Activated CD8-positive, alpha-beta memory T cell treated with anti-CD3 and anti-CD28 coated beads, Interleukin-2, amount 10 ng/mL, durations not matched to agents 7 days and 5 days (primary cell): ENCODE results near the gene MUC2. TPM values are rescaled to one million over a fixed set of nuclear protein-coding genes. Genes with fewer than 3 reads are reported as not detected.

ENCODE experiments used
- ATAC-seq: fragments of 150-1000 bp; cut with Tn5 transposase; one replicate; pipeline ENCODE4 v1.10.0; 2021; ENCODE audit warnings: moderate library complexity
- CTCF ChIA-PET: fragments of 350-600 bp; sonication (Branson Sonifier 250); formaldehyde crosslinking; loops from one replicate; lab custom pipeline; 2021; ENCODE audit warnings: antibody characterized with exemption; lab: Charles Lee
- DNase-seq: peaks from one replicate; pipeline ENCODE4 v3.0.0-alpha.2; 2020
- H3K27ac Mint-ChIP-seq: one replicate; pipeline ENCODE4 v1.8.0; 2021; ENCODE audit warnings: mild to moderate bottlenecking, mixed read lengths
- H3K27me3 Mint-ChIP-seq: one replicate; pipeline ENCODE4 v1.8.0; 2021; ENCODE audit warnings: mixed read lengths
- H3K36me3 Mint-ChIP-seq: one replicate; pipeline ENCODE4 v1.8.0; 2021; ENCODE audit warnings: mild to moderate bottlenecking, mixed read lengths
- H3K4me1 Mint-ChIP-seq: one replicate; pipeline ENCODE4 v1.8.0; 2021; ENCODE audit warnings: mixed read lengths
- H3K4me3 Mint-ChIP-seq: one replicate; pipeline ENCODE4 v1.8.0; 2021; ENCODE audit warnings: mild to moderate bottlenecking, moderate library complexity, mixed read lengths
- H3K9me3 Mint-ChIP-seq: one replicate; pipeline ENCODE4 v1.8.0; 2022; ENCODE audit warnings: low read depth, mixed read lengths
- total RNA-seq, 2 experiments: library from RNA; stranded (reverse); gene quantifications; one replicate each; pipeline ENCODE4 v1.2.3, GENCODE V29; 2021

Gene MUC2
- total RNA-seq, 2 experiments from 2014 or later, result not detected

GRCh38 chr11:1032310-1032891, 42.3 kb upstream of the MUC2 start:
- no peak overlapping the region for H3K4me3 Mint-ChIP-seq
- H3K27me3 Mint-ChIP-seq, result no peaks in the 10 kb centered on the region
- no peaks in the 10 kb centered on the region for H3K4me1 Mint-ChIP-seq
- H3K36me3 Mint-ChIP-seq, result no peaks in the 10 kb centered on the region
- CTCF ChIA-PET, result no interaction called here
- no peak overlapping the region for H3K27ac Mint-ChIP-seq
- ATAC-seq (no peak), DNase-seq (no peak)
- H3K9me3 Mint-ChIP-seq, result peaks cover 5% of the 10 kb centered on the region

DNA sequence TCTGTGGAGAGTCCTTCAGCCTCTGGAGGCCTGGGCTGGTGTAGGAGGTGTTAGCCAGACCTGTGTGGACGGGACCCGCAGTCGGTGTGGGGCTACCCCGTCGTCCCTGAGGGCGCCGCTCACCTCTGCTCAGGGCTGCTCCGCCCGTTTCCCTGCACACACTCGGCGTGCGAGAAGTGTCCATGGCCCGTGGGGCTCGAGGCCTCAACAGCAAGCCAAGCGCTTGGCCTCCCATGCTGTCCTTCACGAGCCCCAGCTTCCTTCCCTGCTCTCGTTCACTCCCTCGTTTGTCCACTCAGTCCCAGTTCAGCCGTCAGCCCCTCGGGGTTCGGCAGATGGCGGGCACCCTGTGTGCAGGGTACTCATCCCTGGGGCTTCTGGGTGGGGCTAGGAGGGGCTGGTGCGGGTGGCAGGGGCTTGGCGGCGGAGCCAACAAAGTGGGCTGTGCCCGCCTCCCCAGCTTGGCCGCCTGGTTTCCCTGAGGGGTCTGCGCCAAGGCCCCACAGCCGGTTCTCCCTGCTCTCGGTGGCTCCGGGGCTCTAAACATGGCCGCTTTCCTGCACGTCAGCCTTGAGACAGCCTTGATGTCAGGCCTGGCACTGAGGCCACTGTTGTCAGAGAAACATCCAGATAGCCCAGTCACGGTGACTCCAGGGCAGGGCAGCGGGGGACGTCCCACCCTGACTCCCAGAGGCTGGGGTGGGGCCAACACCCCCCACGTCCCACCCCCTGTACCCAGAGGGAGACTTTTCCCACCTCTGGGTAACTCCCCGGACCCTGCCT, 41.5 kb upstream of the MUC2 start:
- Mint-ChIP-seq H3K4me3 (no peak overlapping the region), H3K27me3 (no peaks in the 10 kb centered on the region)

GRCh38 chr11:1034001-1034400, 40.7 kb upstream of the MUC2 start:
- Mint-ChIP-seq H3K27ac (no peak overlapping the region), H3K36me3 (no peaks in the 10 kb centered on the region), H3K4me3 (no peak overlapping the region), H3K27me3 (no peaks in the 10 kb centered on the region), H3K4me1 (no peaks in the 10 kb centered on the region), H3K9me3 (peaks cover 5% of the 10 kb centered on the region)
- ATAC-seq (no peak), DNase-seq (no peak)
- CTCF ChIA-PET, result no interaction called here

More for the DNA sequence above, 41.5 kb upstream of the MUC2 start:
- peaks cover 5% of the 10 kb centered on the region for H3K9me3 Mint-ChIP-seq
- H3K27ac Mint-ChIP-seq, result no peak overlapping the region
- ATAC-seq, result no peak
- no peaks in the 10 kb centered on the region for H3K36me3 Mint-ChIP-seq
- no peaks in the 10 kb centered on the region for H3K4me1 Mint-ChIP-seq
- CTCF ChIA-PET, result no interaction called here
- no peak for DNase-seq

- DNase-seq, result no peak
- Mint-ChIP-seq H3K36me3 (no peaks in the 10 kb centered on the region), H3K9me3 (peaks cover 5% of the 10 kb centered on the region), H3K27ac (no peak overlapping the region), H3K4me3 (no peak overlapping the region), H3K4me1 (no peaks in the 10 kb centered on the region), H3K27me3 (no peaks in the 10 kb centered on the region)
- CTCF ChIA-PET, result no interaction called here
- ATAC-seq, result no peak
These were observed 40.0 kb upstream of the MUC2 start for GRCh38 chr11:1034456-1035295.

GRCh38 chr11:1035577-1036283, 38.9 kb upstream of the MUC2 start:
- H3K4me1 Mint-ChIP-seq, result no peaks in the 10 kb centered on the region
- DNase-seq (no peak), ATAC-seq (no peak)
- no peak overlapping the region for H3K4me3 Mint-ChIP-seq
- H3K9me3 Mint-ChIP-seq, result peaks cover 5% of the 10 kb centered on the region
- H3K36me3 Mint-ChIP-seq, result no peaks in the 10 kb centered on the region
- CTCF ChIA-PET, result no interaction called here
- no peaks in the 10 kb centered on the region for H3K27me3 Mint-ChIP-seq
- no peak overlapping the region for H3K27ac Mint-ChIP-seq

GRCh38 chr11:1036303-1036923, 38.3 kb upstream of the MUC2 start, which contains the start of gene MUC6:
MUC6 (minus strand) TSS chr11:1036718; CDS start chr11:1036655, 63 bp downstream.
- ATAC-seq, result no peak
- Mint-ChIP-seq H3K27me3 (no peaks in the 10 kb centered on the region), H3K36me3 (no peaks in the 10 kb centered on the region), H3K4me3 (no peak within 1 kb of the TSS), H3K4me1 (no peaks in the 10 kb centered on the region), H3K9me3 (peaks cover 5% of the 10 kb centered on the region), H3K27ac (no peak within 1 kb of the TSS)
- CTCF ChIA-PET, result no interaction called here
- no peak for DNase-seq

GRCh38 chr11:1036931-1037330, 37.7 kb upstream of the MUC2 start:
- Mint-ChIP-seq H3K27ac (no peak overlapping the region), H3K9me3 (peaks cover 5% of the 10 kb centered on the region), H3K27me3 (no peaks in the 10 kb centered on the region), H3K4me1 (no peaks in the 10 kb centered on the region), H3K4me3 (no peak overlapping the region), H3K36me3 (no peaks in the 10 kb centered on the region)
- ATAC-seq (no peak), DNase-seq (no peak)
- CTCF ChIA-PET, result no interaction called here

DNA sequence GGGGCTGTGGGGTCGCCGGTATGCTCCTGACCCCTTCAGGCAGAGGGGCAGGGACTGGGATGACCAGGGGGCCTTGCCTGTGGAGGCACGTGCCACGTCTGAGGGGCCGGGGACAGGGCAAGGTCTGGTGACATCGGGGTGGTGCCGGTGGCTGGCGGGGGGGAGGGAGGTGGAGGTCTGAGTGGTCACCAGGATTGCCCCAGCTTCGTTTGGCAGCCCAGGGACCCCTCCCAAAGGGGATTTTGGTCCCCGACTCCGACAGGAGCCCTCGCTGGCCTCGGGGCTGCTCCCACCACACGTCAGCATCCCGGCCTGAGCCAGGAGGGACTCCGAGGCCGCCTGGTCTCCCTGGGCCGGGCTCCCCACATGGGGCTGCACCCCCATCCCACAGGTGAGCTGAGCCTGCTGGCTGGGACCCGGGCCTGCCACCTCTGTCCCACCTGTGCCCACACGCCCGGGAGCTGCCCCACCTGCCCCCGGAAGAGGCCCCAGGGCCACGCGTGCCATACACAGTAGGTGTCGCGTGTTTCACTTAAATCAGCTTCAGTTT, 37.1 kb upstream of the MUC2 start:
- Mint-ChIP-seq H3K27me3 (no peaks in the 10 kb centered on the region), H3K27ac (no peak overlapping the region), H3K4me3 (no peak overlapping the region), H3K9me3 (no peaks in the 10 kb centered on the region), H3K36me3 (no peaks in the 10 kb centered on the region), H3K4me1 (no peaks in the 10 kb centered on the region)
- CTCF ChIA-PET, result no interaction called here
- ATAC-seq, result no peak
- no peak for DNase-seq

- H3K36me3 Mint-ChIP-seq, result no peaks in the 10 kb centered on the region
- H3K9me3 Mint-ChIP-seq, result no peaks in the 10 kb centered on the region
- no peaks in the 10 kb centered on the region for H3K27me3 Mint-ChIP-seq
- CTCF ChIA-PET, result no interaction called here
- no peak for ATAC-seq
- no peak for DNase-seq
- H3K4me1 Mint-ChIP-seq, result no peaks in the 10 kb centered on the region
- H3K4me3 Mint-ChIP-seq, result no peak overlapping the region
- no peak overlapping the region for H3K27ac Mint-ChIP-seq
These were observed 36.3 kb upstream of the MUC2 start for GRCh38 chr11:1038361-1038760.

DNA sequence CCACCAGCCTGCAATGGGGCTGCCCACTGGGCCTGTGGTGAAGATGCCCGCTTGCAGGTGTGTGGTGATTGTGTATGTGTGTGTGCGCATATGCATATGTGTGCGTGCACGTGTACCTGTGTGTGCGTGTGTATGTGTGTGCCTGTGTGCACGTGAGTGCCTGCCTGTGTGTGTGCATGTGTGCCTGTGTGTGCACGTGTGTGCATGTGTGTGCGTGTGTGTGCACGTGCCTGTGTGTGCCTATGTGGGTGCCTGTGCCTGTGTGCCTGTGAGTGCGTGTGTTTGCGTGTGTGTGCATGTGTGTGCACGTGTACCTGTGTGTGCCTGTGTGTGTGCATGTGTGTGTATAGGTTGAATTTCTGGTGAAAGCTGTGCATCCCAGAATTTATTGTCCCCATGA, 35.8 kb upstream of the MUC2 start:
- Mint-ChIP-seq H3K9me3 (no peaks in the 10 kb centered on the region), H3K27me3 (no peaks in the 10 kb centered on the region), H3K4me1 (no peaks in the 10 kb centered on the region), H3K4me3 (no peak overlapping the region), H3K27ac (no peak overlapping the region), H3K36me3 (no peaks in the 10 kb centered on the region)
- CTCF ChIA-PET, result no interaction called here
- ATAC-seq, result no peak
- DNase-seq, result no peak

- H3K4me3 Mint-ChIP-seq, result no peak overlapping the region
- H3K4me1 Mint-ChIP-seq, result no peaks in the 10 kb centered on the region
- CTCF ChIA-PET, result no interaction called here
These were observed 34.9 kb upstream of the MUC2 start for GRCh38 chr11:1039481-1040427.

More at GRCh38 chr11:1039481-1040427, 34.9 kb upstream of the MUC2 start:
- no peaks in the 10 kb centered on the region for H3K27me3 Mint-ChIP-seq
- DNase-seq (no peak), ATAC-seq (no peak)
- no peaks in the 10 kb centered on the region for H3K36me3 Mint-ChIP-seq
- no peaks in the 10 kb centered on the region for H3K9me3 Mint-ChIP-seq
- H3K27ac Mint-ChIP-seq, result no peak overlapping the region
